ENCODE measurements around the gene PTPRD.

DNA sequence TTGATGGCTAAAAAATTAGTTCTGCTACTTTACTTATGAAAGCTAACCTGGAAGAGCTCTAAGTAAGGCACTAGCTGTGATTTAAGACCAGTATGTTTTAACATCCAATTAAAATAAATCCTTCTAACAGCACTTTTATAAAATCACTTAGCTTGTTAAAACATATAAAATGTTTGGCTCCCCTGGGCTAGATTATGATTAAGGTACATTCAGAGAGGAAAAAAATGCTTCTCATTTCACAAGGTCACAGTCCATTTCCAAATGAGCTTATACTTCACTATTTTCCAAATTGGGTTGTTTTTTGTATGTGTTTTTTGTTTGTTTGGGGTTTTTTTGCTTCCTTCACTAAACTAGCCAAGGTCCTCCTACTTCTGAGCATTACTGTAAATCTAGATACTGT is 1938.3 kb downstream of the PTPRD start:
- TF ChIP-seq, protein P1, sequence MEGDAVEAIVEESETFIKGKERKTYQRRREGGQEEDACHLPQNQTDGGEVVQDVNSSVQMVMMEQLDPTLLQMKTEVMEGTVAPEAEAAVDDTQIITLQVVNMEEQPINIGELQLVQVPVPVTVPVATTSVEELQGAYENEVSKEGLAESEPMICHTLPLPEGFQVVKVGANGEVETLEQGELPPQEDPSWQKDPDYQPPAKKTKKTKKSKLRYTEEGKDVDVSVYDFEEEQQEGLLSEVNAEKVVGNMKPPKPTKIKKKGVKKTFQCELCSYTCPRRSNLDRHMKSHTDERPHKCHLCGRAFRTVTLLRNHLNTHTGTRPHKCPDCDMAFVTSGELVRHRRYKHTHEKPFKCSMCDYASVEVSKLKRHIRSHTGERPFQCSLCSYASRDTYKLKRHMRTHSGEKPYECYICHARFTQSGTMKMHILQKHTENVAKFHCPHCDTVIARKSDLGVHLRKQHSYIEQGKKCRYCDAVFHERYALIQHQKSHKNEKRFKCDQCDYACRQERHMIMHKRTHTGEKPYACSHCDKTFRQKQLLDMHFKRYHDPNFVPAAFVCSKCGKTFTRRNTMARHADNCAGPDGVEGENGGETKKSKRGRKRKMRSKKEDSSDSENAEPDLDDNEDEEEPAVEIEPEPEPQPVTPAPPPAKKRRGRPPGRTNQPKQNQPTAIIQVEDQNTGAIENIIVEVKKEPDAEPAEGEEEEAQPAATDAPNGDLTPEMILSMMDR (conservative IDR thresholded peaks at IDR 0.05; ENCODE audit: low read length) = no peak
- TF ChIP-seq EZH2phosphoT487 (IDR thresholded peaks at IDR 0.05; ENCODE audit: borderline replicate concordance) = no peak

Data from Loucy (cell line).